Measurements from ENCODE around the gene DGCR6L. TPM values are rescaled to one million over a fixed set of nuclear protein-coding genes. Genes with fewer than 3 reads are reported as not detected.
A peak's percentile ranks its signal among the peaks of the same experiment; 100 is the strongest.
"Not testable (repeated sequence)": the region's sequence is repeated elsewhere in the genome, so short reads cannot be mapped to it uniquely, and the experiment has no call there.

DGCR6L gene
- total RNA-seq, 1 donor from 2014 or later, result 39.5 TPM

DNA sequence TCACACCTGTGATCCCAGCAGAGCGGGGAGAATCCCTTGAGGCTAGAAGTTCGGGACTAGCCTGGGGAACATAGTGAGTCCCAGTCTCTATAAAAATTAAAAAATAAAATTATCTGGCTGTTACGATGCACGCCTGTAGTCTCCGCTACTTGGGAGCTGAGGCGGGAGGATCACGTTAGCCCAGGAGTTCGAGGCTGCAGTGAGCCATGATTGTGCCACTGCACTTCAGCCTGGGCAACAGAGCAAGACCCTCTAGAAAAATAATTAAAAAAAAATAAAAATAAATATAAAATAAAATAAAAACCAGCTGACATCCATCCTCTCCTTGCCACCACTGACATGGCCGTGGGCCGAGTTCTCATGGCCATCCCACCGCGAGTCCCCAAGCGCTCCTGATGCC, 44.0 kb downstream of the DGCR6L start:
- no peak for DNase-seq (ENCODE audit: low spot score)

DNA sequence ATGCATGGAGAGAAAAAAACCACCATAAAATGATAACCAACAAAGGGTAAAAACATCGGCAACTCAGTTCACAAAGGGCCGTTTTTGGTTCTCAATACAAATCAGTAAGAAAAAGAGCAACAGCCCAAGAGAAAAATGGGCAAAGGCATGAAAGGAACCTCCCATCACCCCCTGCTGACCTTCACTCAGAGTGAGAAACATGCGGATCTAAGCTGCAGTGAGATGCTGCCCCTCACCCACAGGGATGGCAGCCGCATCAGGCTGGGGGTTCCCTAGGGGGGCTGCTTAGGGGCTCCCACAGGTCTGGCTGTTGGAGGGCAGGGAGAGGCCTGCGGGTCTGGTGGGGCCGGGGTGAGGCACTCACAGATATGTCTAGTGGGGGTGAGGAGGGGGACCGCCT, 44.5 kb downstream of the DGCR6L start:
- DNase-seq (ENCODE audit: low spot score), result not testable (repeated sequence)

DNA sequence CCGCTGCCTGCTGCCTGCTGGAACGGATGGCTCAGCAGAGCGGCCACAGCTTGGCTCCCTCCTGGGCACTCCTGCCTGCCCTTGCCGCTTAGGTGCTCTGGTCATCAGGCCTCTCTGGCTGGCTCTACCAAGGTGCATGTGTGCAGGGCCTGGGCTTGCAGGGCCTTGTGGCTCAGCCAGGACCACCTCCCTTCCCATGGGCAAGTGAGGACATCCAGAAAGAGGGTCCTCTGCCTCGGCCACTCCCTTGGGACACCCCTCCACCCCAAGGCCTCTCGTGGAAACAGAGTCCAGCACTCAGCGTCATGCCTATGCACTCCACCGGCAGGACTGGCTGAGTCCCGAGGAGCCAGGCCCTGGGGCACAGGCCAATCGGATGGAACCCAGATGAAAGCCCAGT, 45.5 kb downstream of the DGCR6L start:
- not testable (repeated sequence) for DNase-seq (ENCODE audit: low spot score)

DNA sequence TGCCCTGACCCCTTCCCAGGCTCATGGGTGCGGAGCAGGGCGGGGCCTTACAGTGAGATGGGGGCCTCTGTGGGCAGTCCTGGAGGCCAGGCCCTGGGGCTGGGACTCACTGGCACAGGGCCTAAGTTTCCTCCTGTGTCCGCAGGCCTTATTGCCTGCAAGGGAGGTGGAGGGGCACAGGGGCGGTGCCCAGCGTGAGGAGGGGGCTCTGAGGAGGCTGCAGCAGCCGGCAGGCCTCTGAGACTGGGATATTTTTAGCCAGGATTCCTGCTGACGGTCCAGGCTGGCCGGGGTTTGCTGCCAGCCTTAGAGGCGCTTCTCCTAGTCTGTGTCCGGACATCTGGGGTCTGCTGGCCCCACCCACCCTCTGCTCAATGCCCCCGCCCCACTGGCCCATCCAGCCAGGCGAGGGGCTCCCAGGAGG, 46.1 kb downstream of the DGCR6L start:
- DNase-seq (ENCODE audit: low spot score), result no peak

DNA sequence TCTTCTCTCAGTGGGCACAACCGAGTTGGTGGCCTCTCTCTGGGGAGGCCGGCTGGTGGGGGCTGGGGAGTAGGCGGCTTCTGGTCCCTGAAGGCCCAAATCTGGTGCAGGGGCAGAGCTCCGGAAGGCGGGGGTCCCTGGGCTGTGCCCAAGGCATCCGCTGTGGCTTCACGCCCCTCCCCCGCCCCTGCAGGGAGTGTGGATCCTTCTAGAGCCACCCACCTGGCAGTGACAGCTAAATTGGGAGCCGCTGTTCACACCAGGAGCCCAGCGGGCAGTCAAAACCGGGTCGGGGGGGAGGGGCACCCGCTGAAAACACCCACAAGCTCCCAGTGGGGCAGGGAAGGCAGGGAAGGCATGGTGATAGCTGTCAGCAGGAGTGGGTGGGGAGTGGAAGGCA, 47.2 kb downstream of the DGCR6L start:
- no peak for DNase-seq (ENCODE audit: low spot score)

DNA sequence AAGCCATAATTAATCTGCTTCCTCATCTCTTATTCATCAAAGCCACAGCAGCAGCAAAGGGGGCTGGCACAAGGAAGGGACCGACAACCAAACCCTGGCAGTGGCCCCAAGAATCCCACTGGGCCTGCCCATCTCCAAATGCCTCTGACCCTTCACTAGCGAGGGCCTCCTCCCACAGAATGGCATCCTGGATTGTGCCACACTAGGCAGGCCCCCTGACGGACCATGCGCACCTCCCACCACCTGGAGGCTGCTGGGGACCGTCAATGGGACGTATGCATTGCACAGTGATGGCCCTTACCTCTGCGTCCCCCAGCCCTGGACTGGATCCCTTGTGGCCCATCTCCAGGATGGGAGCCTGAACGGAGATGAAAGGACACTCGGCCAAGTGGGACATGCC, 47.7 kb downstream of the DGCR6L start:
- no peak for DNase-seq (ENCODE audit: low spot score)

DNA sequence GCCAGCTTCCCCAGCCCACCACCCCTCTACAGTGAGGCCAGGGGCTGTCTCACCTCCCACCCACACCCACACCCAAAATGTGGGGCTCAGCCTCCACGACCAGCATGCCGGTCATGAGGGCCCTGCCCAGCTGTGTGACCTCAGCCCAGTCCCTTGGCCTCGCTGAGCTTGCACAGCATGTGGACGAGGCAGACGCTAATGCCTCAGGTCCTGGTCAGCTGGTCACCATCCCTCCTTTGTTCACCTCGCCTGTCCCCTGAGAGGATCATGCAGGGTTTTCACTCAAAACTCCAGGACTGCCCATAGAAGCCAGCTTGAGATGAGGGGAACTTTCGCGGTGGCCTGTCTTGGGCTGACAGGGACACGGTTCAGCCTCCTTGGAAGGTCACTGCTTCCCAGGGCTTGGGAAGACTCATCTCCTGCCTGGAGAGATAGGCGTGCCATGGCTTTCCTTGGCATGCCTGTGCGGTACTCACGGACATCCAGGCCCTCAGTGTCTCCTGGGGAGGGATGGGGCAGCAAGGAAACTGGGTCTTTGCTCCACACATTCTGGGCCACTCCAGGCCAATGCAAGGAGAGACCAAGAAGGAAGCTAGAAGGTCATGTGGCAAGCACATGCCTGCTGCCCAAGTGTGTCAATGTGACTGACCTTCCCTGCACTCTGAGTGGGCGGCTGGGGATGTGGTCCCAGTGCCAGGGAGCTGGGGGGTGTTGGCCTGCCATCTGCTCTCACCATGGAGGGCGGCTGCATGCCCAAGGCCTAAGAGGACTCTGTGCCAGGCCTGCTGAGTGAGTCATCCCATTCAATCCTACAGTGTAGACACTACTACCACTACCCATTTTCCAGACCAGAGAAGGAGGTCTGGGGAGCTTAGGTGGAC, 48.5 kb downstream of the DGCR6L start:
- no peak for DNase-seq (ENCODE audit: low spot score)

DNA sequence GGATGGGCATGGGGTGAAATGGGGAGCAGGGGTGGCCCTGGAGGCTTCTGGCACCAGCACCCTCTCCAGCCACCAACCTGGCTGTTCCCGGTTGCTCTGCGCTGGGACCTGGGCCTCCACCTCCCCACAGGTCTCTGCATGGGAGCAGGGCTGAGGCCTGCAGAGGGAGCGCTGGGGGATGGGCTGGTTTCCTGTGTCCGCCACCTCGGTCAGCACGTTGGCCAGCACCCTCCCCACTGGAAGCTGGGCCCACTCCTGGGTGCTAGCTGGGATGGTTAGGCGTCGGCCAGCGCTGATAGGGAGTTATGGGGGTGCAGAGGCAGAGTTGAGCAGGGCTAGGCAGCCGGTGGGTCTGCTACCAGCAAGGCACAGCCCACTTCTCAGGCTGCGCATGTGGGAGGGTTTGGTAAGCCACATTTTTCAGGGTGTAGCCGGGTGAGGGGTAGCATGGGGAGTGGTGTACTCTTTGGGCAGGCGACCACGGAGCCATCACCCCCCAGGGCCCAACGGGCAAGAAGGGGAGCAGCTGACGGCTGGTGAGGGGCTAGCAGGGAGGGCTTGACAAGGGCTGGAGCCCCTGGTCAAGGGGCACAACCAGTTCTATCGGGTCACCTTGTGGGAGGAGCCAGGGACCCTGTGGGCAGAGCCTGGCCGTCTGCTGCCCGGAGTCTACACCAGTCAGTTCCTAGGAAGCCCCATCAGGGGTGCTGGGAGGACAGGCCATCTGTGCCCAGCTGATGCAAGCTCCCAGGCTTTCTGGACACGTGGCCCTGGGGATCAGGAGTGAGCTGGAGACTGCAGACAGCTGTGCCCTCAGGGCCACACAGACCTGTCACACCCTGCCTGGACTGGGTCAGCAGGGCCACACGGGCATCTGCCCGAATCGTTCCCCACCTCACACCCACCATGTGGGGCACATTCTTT, 49.4 kb downstream of the DGCR6L start:
- DNase-seq (ENCODE audit: low spot score), result not testable (repeated sequence)

DNA sequence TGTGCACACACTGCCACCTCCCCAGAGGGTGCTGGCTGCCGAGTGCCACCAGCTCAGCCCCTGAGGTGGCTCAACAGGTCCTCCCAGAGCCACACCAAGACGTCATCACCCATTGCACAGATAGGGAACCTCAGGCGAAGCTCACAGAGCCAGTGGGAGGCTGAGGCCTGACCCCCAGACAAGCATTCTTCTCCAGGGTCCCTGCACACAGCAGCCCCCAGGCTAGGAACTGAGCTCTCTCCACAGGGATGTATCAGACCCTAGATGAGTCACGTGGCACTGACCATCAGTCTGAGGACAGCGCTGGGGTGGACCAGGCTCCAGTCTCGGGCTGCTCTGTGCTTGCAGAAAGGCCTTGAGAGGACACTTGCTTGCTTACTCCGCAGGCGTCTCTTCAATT, 50.2 kb downstream of the DGCR6L start:
- not testable (repeated sequence) for DNase-seq (ENCODE audit: low spot score)

DNA sequence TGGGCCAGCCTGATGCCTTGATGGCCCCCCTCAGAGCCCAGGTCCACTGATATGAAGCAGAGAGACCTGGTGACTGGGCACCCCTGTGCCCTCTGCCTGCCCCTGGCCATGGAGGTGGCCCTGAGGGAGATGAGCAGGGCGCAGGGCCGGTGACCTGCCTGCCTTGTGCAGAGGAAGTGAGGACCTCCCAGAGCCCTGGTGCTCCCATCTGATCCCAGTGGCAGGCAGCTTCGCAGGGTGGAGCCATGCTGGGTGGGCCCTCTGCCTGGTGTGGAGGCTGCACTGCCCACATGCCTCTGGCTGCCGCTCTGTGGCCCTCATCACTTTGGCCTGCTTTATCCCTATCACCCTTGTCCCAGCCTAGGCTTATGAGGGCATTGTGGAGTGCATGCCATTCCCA, 50.7 kb downstream of the DGCR6L start:
- DNase-seq (ENCODE audit: low spot score), result not testable (repeated sequence)

DNA sequence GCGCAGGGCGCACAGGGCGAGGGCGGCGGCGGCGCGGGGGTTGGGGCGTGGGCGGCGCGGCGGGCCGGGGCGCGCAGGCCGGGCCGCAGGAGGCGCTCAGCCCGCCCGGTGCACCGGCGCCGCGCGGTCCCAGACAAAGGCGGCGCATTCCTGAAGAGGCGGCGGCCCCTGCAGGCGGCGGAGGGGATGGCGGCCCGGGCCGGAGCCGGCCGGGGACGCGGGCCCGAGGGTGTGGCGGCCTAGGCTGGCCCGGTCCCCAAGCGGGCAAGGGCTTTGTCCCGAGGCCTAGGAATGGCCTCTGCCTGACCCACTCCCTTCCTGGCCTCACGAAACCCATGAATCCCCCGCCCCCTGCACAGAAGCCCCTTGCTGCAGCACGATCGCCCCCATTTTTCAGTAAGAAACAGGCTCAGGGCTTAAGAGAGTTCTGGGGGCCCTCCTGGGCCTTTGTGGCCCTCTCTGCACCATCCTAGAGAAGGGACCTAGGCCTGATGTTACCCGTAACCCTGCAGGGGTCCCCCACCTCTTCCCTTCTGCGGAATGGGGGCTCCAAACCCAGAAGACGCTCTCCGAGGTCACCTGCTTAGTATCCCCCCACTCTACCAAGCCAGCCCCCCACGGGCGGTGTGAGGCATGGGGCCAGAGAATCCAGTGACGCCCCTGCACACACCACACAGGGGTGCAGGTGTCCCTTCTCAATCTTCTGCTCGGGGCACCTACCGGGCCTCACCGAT, 51.4 kb downstream of the DGCR6L start, which contains the start of gene RTN4R:
Gene RTN4R (minus strand): TSS at position 40 of the 734 bp plus-strand sequence. CDS start 226 bp downstream, outside the sequence.
- peak; percentile 45 for DNase-seq (ENCODE audit: low spot score)

DNA sequence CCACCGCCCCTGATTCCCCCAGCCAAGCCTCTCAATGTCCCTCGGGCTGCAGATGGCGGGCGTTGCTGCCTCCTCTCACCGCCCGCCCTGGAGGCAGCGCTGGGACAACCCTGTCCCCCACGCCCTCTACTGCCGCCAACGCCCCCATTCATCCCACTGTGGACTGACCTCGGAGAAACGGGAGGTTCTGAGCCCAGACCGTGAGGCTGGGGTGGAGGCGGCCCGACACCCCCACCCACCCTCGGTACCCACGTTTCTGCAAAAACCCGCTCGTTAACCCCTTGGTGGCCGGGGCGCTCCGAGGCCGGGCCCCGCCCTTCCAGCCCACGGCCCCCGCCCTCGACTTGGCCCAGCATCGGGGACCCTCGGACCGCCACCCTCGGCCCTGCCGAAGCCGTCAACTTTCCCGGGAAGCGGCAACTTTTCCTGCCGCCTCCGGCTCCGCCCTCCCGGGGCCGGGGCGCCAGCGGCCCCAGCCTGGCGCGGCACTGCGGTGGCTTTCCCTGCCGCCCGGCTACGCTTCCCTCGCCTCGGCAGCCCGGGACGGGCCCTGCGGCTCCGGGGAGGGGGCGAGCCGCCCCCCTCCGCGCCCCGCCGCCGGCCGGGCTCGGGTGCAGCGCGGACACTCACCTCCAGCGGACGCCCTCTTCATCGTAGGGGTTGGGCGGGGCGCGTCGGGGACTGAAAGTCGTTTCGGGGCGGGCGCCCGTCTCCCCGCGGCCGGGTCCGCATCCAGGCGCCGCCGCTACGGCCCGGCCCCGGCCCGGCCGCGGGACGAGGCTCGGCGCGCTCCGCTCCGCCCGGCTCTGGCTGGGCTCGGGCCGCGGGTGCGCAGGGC, 52.2 kb downstream of the DGCR6L start:
- DNase-seq (ENCODE audit: low spot score), result no peak

DNA sequence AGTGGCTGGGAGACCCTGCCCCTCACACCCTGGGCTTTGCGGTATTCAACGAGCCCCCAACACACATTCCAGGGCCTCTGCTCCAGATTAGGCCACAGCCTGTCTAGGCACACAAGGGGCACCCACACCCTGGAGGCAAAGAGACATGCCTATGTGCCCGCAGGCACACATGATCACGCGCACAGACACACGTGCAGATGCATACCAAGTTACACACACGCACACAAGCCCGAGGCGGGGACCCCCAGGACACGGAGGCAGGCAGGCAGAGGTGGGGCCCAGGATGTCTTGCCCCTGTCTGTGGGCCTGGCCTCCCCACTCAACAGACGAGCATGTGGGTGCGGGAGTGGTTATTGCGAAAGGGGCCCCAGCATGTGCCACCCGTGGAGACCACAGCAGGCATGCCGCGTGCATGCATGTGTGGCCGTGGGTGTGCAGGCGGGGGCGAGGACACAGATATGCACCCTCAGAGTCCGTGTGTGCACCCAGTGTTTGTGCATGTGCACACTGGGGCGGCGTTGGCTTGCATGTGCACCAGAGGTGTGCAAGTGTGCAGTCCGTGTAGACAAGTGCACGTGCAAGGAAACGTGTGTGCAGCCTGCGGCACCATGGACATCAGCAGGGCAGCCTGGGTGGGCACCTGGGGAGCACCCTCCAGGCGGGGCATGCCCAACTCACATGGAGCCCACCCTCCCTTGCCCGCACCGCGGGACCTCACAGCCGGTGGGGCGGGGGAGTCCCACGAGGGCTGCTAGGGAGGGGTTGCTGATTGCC, 53.0 kb downstream of the DGCR6L start:
- not testable (repeated sequence) for DNase-seq (ENCODE audit: low spot score)

DNA sequence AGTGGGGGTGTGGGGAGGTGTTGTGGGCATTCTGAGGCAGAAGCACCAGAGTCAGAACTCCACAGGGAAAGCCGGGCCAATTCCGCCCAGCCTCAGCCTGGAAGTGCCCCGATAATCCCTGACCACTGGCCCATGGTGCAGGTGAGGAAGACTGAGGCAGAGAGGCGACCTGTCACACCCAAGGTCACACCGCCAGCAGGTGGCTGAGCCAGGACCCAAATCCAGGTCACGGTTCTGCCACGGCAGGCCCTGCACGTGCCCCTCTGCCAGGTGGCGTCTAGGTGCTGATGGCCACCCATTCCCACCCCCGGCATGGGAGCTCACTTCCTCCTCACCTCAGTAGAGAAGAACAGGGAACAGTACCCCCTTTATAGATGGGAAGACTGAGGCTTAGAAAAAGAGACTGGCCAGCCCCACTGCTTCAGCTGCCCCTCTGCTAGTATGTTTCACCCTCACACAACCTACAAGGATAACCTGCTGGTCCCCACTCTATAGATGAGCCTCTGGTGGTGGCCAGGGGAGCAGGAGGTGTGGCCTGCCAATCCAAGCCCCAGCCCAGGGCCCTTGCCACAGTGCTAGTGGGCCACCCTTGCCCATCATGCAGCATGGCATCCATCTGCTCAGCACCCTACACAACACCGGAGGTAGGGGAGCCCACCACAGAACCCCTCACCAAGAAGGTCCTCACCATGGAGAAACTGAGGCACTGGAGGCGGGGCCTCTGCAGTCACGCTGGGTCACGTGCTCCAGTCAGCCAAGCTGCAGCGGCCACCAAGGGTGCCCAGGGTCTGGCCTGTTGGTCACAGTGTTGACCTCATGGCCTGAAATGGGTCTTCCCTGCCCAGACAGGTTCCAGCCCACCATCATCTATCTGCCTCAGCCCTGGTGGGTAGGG, 53.8 kb downstream of the DGCR6L start:
- not testable (repeated sequence) for DNase-seq (ENCODE audit: low spot score)

DNA sequence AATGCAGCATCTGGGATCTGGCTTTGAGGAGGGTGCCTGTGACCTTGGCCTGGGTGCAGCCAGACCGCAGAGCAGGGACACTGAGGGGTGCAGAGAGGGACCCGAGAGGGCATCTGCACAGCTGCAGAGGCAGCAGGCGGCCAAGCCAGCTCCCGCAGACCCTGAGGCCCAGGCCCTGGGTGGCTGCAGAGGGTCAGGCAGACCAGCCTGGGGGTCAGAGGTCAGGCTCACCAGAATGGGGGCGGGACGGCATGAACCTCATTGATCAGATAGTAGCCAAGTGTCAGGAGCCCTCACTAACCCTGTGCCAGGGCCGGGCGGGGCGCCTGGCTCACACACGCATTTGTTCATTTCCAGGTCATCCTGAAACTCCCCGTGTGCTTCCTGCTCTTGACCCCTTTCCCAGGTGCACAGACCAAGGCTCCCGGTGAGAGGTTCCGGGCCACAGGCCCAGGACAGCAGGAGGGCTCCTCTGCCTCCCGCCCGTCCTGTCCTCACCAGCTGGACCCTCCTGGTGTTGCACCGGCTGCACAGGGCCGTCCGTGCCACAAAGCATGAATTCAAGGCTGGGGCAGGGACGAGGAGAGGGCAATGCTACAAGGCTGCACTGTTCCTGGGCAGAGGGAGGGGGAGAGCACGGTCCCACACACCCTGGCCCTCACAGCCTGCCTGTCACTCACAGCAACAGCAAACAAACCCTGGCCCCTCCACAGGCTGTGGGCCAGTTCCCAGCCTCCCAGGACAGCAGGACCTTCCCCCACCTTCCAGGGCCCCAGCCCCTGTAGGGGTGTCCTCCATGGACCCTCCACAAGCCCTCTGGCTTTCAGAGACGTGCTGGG, 55.0 kb downstream of the DGCR6L start:
- no peak for DNase-seq (ENCODE audit: low spot score)

All from mucosa of gallbladder (tissue), 1 donor.